GM19455 (cell line): ENCODE data around the gene POLD4.

Experiments
- ATAC-seq: cut with Tn5 transposase; IDR thresholded peaks from one replicate; pipeline ENCODE4 v1.9.1; 2021; ENCODE audit not compliant: unreplicated experiment

POLD4 gene

DNA sequence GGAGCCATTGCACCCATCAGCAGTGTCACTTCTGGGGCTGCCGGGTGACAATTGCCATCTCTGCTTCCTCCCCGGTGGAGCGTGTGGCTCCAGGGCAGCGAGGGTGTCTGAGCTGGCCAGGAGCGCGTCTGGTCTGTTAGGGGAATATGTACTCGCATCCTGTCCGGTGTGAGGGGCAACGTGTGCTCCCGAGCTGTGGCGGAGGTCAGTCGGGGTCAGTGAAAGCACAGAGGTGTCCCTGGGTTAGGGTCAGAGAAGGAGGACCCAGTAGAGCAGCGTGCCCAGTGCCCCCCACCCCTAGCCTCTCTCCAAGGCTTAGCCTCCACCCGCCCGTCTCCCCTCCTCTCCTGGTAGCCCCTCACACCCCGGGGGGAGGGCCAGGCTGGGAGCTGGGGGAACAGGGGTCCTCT is 18.6 kb upstream of the POLD4 start:
- no peak for ATAC-seq

- no peak for ATAC-seq
Measured at GRCh38 chr11:67371189-67371910, 18.0 kb upstream of the POLD4 start.

DNA sequence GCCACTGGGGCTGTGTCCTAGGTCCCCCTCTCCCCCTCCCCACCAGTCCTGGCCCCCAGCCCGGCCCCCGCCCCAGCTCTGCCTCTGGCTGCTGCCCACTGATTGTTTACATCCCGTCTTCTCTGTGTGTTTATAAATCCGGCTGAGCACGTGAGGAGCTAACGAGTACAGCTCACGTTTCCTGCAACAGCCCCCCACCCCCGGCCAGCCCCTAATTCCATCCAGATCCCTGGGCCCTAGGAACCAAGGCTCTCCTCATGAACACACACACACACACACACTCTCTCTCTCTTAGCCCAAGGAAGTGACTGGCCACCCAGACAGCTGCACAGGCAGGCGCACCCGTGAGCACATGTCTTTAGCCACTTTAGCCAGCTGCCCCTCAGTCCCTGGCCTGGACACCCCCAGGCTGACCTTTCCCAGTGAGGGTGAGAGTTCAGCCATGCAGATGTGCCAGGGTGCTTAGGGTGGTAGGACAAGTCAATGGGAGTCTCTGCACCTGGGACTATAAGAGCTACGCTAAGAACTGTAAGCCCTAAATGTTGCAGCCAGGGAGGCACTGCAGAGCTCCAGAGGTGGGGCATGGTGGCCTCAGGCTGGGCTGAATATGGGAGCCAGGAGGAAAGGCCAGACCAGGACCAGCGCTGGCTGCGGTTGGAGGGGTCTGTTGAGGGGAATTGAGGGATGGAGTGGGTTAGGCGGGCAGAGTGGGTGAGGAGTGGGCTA is 17.2 kb upstream of the POLD4 start:
- ATAC-seq: no peak

GRCh38 chr11:67369801-67370284 is 16.5 kb upstream of the POLD4 start:
- no peak for ATAC-seq

DNA sequence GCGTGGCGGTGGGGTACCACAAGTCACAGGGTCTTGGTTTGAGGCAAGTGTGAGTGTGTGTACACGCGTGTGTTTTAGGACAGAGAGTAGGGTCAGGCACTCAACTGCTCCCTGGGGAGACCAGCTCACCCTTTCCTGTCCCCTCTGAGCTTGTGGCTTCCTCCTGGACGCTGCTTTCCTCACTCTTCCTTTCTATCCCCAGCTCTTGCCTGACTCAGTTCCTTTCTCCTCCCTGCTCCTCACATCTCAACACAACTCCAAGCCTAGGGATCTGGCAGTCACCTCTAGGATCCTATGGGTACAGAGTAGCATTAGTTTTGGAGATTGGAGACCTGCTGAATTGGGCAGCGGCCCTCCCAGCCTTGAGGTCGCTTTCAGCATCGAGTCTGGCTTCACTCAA is 15.9 kb upstream of the POLD4 start:
- ATAC-seq: no peak

DNA sequence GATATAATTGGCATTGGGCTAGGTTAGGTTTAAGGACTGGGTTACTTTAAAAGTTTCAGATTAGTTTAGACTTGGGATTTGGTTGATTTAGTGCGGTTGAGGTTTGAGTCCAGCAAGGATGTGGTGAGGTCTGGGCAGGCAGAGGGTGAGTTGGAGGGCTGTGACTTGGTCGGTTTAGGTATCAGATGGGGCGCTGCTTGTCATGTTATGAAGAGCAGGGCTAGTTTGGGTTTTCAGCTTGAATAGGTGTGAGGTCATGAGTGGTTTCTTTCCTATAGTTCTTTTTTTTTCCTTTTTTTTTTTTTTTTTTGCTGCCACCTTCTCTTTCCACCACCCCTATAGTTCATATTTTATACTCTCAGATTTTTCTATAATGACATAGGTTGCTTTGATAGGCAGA is 15.3 kb upstream of the POLD4 start:
- no peak for ATAC-seq

DNA sequence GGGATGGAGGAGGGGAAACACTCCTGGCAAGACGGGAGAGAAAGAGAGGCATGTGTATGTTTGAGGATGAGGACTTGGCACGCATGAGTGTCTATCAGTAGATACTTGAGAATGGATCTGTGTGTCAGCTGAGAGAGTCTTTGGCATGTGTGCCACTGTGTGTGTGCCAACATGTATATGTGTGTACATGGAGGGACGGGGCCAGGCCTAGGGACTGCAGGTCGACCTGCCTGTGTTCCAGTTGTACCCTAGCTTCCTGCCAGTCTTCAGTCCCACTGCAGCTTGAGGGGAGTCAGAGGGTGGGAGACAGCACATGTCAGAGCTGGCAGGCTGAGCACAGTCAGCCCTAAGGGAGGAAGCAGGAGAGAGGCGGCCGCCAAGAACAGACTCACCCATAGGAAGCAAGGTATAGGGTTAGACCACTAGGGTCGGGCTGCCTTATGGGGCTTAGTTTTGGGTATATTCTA is 14.4 kb upstream of the POLD4 start:
- ATAC-seq: no peak

GRCh38 chr11:67366961-67367760 is 13.8 kb upstream of the POLD4 start:
- ATAC-seq: no peak

DNA sequence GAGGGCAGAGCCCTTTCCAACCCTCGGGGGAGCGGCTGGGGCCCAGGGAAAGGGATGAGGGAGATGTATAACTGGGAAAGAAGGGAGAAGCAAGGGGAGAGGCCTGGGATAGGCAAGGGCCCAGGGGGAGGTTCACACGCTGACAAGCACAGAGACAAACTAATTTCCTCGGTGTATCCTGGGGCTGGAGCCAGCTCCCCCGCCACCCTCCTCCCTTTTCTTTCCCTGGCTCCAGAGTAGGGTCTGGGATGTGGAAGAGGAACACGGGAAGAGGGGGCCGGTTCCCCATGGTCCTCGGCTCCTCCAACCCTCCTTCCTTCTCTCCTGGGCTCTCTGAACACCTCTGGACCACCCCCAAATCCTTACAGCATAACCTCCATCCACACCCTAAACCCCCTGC is 13.2 kb upstream of the POLD4 start:
- no peak for ATAC-seq

DNA sequence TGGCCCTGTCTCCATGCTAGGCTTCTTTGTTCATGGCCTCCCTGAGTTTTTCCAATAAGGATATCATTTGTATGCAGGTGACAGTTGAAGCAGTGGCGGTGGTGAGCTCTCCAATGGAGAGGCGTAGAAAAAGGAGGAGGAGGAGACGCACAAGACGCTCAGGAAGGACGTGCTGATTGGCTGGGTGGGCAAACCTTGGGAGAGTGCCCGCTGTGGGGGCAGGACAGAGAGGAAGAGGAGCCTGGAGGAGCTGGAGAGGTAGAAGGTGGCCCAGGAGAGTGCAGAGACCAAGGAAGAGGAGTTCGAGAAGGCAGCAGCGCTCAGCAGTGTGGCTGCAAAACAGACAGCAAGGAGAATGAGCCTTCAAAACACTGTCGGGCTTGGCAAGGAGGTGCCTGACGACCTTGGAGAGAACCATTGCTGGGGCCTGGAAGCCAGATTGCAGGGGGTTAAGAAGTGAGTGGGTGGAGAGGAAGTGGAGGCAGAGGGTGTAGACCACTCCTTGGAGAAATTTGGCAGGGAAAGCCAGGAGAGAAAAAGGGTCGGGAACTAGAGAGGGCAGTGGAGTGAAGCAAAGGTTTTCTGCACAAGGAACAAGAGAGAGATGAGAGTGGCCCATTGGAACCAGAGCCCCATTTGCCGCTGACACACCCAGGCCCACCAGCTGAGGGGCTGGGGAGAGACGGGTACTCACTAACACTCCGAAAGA is 12.5 kb upstream of the POLD4 start:
- ATAC-seq: no peak

GRCh38 chr11:67364783-67365722 is 11.7 kb upstream of the POLD4 start:
- no peak for ATAC-seq

GRCh38 chr11:67364169-67364568 is 10.8 kb upstream of the POLD4 start:
- no peak for ATAC-seq

DNA sequence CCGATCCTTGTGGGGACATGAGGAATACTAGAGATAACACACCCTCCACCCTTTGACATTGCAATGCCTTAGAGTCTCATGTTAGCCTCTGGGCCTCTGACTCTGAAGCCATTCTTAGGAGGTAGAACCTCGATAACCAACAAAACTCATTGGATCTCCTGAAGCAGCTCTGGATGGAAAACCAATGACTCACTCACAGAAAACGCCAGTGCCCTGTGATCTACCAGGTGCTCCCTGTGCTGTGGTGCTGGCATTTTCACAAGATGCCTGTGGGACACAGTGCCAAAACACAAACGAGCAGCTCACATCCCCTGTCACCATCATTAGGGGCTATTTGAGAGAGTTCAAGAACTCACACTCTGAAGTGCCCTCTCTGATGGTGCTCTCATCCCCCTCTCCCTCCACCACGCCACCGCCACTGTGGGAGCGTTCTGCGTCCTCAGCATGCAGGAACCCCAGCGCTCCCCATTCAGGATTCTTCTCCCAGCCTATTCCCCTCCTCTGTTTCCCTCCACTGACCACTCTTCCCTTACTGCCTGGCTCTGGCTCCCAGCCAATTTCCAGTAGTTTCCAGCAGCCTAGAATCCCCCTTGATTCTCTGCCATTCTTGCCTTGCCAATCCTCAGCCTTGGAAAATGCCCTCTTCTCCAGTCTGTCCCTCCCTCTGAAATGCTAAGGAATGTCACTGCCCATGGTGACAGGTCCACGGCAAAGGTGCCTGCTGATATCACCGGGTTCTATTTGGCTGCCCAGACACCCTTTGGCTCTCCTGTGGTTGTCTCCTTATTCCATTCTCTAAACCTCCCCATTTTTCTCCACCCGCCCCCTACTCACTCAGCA is 4.7 kb upstream of the POLD4 start:
- no peak for ATAC-seq

DNA sequence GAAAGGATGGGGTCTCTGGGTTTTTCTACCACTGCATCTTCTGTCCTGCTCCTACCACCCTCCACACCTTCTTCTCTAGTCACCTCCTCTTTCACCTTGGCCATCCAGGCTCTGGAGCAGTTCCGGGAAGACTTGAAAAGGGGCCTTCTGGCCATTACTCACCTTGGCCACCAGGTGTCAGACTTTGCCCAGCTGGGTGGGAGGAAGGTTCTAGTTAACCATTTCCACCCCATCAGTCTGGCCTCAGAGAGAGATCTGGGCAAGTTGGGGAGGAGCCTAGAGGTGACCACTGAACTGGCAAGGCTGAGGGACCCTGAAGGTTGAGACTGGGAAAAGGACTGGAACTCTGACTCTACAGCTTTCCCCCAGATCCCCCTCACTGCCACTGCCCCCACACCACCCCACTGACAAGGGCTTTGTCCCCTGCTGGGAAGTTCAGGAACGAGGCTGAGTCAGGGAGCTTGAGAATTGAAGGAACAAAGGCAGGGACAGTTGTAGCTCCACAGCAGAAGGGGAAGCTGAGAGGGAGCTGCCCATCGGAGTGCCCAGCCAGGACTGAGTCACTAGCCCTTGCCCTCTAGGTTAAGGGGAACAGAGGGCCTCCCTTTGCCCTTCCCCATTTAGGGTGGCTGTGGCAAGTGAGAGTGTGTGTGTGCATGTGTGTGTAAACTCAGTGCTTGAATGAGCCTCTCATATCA is 3.7 kb upstream of the POLD4 start:
- no peak for ATAC-seq

DNA sequence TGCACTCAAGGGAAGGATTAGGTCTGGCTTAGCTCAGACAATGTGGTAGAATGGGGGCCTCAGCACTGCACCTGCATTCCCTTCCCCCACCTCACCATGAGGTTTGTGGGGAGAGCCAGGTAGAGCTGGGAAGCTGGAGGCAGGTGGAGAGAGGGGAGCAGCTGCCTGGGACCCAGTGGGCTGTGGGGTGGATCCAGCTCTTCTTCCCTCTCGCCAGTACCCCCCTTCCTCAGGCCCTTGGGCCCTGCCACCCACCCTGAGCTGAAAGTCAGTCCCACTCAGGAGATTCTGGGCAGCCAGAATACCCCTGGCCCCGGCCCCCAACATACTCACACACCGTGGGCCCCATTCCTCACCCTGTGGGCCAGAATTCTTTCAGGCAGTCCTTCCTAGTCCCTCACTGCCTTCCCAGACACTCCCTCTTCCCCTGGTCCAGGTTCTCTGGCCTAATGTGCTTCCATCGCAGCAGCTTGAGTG is 3.1 kb upstream of the POLD4 start:
- no peak for ATAC-seq

DNA sequence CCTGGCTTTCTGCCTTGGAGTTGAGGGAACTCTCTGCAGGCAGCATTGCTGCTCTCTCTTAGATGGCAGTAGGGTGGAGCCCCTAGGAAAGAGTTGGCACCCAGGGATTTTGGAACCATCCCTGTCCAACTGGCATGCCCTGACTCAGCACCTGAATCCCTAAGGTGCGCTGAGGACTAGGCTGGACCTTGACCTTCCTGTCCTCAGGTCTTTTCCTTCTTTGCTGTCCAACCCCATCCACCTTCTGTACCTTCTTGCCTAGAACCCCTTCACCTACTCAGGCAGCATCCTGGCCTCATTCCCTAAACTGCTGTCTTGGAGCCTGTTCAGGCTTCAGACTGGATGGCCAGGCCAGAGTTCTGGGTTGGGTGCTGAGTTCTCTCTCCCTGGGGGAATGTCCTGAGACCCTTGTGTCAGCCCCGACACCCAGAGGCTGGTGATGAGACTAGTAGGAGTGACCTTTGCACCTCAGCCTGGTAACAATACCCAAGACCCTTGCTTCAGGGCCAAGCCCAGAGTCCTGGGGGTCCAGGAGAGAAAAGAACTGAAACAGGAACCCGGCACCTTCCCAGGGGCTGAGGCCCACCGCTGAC is 2.5 kb upstream of the POLD4 start:
- no peak for ATAC-seq

DNA sequence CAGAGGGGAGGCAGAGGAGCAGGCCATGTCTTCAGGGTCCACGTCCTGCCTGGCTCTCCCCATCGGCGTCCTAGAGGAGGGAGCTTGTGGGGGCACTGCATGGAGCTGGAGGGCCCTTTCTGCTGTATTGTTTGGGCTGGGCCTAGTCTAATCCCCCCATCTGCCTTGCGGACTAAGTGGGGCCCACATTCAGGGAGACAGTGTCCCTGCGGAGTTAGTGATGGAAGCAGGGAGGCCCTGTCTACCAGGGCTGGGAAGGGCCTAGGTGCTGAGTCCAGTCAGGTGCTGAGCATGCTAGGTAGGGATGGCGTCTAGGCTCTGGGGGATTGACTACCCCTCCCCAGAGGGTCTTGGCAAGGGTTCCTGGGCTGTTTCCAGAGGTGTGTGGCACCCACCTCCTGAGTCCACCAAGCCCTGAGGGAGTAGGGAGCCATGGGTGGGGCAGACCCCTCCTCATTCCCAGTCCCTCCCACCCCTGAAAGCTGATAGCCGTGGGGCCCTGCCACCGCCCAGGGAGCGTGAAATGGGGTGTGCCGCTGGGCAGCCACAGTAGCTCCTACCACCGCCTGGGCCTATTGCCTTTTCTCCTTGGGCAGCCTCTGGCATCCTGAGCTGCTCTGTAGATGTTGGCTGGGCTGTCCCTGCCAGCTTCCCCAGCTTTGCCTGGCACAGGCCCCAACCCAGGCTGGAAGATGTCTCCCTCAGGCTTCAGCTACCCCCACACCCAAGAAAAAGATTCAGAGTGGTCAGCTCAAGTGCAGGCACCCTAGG is 1.9 kb upstream of the POLD4 start:
- no peak for ATAC-seq
